GM12864 (cell line): Measurements from ENCODE around the gene BATF.
"Not testable (repeated sequence)": the region's sequence is repeated elsewhere in the genome, so short reads cannot be mapped to it uniquely, and the experiment has no call there.

Experiments used
- DNase-seq: peaks from one replicate; pipeline ENCODE4 v3.0.0-alpha.2; 2011; ENCODE audit warnings: low read depth
- H3K4me3 ChIP-seq: 2 replicates; pipeline ENCODE4 v1.5.1; 2011; ENCODE audit warnings: mild to moderate bottlenecking, low read depth, low read length, control low read depth
- CTCF ChIP-seq: IDR thresholded peaks from 2 replicates; pipeline ENCODE4 v1.5.1; 2011; ENCODE audit warnings: low read depth, mild to moderate bottlenecking, moderate library complexity, low read length, control low read depth, inconsistent platforms; ENCODE audit errors: missing control alignments

The BATF gene, protein sequence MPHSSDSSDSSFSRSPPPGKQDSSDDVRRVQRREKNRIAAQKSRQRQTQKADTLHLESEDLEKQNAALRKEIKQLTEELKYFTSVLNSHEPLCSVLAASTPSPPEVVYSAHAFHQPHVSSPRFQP

GRCh38 chr14:75522224-75522982, at the start of gene BATF:
TSS of gene BATF (plus strand) at chr14:75522469. CDS start at chr14:75522683, 214 bp downstream.
- DNase-seq, result peak; percentile 78
- no peak for TF ChIP-seq CTCF
- peak within 1 kb of the TSS; percentile 88 for H3K4me3 ChIP-seq

DNA sequence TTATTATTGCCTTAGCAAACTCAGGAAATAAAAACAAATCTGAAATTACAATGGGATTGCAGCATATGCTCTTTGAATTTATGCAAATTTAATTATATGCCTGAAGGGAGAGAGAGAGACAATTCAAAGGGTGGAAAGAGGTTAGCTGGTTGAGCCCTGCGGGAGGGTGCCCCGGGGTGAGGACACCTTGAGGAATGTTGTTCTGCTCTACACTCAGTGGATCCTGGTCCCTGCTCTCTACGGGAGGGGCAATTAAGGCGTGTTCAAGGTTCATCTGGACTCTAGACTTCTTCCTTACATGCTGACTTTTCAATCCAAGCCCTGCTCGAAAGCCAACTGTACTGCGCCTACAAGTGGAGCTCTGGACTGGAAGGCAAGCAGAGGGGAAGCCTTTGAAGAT, 48.1 kb upstream of the BATF start:
- not testable (repeated sequence) for H3K4me3 ChIP-seq, DNase-seq

- TF ChIP-seq CTCF, result no peak
- H3K4me3 ChIP-seq, result no peak overlapping the region
- no peak for DNase-seq
Observed at GRCh38 chr14:75476274-75476995, 45.8 kb upstream of the BATF start.

GRCh38 chr14:75477881-75478280, 44.4 kb upstream of the BATF start:
- H3K4me3 ChIP-seq, result no peak overlapping the region
- no peak for DNase-seq
- no peak for TF ChIP-seq CTCF

- no peak for TF ChIP-seq CTCF
- no peak overlapping the region for H3K4me3 ChIP-seq
- no peak for DNase-seq
Observed at GRCh38 chr14:75479770-75480600, 42.3 kb upstream of the BATF start.

DNA sequence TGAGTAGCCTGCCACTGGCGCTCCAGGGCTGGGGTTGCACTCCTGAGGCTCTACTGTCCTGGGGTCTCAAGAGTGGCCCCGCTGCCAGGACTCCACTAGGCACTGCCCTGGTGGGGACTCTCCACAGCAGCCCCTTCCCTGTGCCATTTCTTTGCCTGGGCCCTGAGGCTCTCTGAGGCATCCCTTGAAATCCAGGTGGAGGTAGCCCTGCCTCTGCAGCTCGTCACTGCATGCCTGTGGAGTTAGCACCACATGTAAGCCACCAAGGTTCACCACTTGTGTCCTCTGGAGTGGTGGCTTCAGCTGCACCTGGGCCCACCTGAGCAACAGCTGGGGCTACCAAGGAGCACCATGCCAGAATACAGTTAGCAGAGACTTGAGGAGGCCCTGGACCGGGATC, 39.9 kb upstream of the BATF start:
- no peak for DNase-seq
- no peak for TF ChIP-seq CTCF
- H3K4me3 ChIP-seq, result no peak overlapping the region
